Measurements from ENCODE around the gene RBM3.

RBM3 gene

DNA sequence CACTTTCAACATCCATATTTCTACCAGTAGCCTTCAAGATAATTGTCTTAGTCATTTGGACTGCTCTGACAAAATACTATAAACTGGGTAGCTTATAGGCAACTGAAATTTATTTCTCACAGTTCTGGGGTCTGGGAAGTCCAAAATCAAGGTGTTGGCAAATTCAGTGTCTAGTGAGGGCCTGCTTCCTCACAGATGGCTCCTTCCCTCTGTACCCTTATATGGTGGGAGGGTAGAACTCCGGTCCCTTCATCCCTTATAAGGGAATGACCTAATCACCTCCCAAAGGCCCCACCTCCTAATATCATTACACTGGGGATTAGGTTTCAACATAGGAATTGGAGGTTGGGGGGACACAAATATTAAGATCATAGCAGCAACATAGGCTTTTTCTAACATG is 42.1 kb upstream of the RBM3 start:
- Histone ChIP-seq H3K27ac (replicated peaks) (peak overlapping the region; percentile 53; the same call in 1 of the 2 replicates), H3K27me3 (ENCODE audit: insufficient read depth, poor library complexity, severe bottlenecking) (no peaks in the 10 kb centered on the region), H3K4me3 (replicated peaks; ENCODE audit: insufficient read depth, low read length) (no peak overlapping the region)
- no peak for DNase-seq (ENCODE audit: low read depth in 1 of 2, low spot score in 1 of 2)
- no peak for TF ChIP-seq CTCF (IDR thresholded peaks at IDR 0.05; ENCODE audit: insufficient read depth, low read length)
- TF ChIP-seq SPI1 (IDR thresholded peaks at IDR 0.05; ENCODE audit: borderline replicate concordance, low read depth), result no peak
- no peak for TF ChIP-seq GABPA (IDR thresholded peaks at IDR 0.05; ENCODE audit: low read depth)
- TF ChIP-seq POLR2AphosphoS5 (IDR thresholded peaks at IDR 0.05; ENCODE audit: low read depth), result no peak
- TF ChIP-seq, protein P1, sequence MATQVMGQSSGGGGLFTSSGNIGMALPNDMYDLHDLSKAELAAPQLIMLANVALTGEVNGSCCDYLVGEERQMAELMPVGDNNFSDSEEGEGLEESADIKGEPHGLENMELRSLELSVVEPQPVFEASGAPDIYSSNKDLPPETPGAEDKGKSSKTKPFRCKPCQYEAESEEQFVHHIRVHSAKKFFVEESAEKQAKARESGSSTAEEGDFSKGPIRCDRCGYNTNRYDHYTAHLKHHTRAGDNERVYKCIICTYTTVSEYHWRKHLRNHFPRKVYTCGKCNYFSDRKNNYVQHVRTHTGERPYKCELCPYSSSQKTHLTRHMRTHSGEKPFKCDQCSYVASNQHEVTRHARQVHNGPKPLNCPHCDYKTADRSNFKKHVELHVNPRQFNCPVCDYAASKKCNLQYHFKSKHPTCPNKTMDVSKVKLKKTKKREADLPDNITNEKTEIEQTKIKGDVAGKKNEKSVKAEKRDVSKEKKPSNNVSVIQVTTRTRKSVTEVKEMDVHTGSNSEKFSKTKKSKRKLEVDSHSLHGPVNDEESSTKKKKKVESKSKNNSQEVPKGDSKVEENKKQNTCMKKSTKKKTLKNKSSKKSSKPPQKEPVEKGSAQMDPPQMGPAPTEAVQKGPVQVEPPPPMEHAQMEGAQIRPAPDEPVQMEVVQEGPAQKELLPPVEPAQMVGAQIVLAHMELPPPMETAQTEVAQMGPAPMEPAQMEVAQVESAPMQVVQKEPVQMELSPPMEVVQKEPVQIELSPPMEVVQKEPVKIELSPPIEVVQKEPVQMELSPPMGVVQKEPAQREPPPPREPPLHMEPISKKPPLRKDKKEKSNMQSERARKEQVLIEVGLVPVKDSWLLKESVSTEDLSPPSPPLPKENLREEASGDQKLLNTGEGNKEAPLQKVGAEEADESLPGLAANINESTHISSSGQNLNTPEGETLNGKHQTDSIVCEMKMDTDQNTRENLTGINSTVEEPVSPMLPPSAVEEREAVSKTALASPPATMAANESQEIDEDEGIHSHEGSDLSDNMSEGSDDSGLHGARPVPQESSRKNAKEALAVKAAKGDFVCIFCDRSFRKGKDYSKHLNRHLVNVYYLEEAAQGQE (IDR thresholded peaks at IDR 0.05; ENCODE audit: insufficient replicate concordance, low read depth), result no peak

- H3K4me3 ChIP-seq (replicated peaks; ENCODE audit: insufficient read depth, low read length), result no peak overlapping the region
- DNase-seq (ENCODE audit: low read depth in 1 of 2, low spot score in 1 of 2), result no peak
- H3K27me3 ChIP-seq (ENCODE audit: insufficient read depth, poor library complexity, severe bottlenecking), result no peaks in the 10 kb centered on the region
- TF ChIP-seq SPI1 (IDR thresholded peaks at IDR 0.05; ENCODE audit: borderline replicate concordance, low read depth) (no peak), POLR2AphosphoS5 (IDR thresholded peaks at IDR 0.05; ENCODE audit: low read depth) (no peak), GABPA (IDR thresholded peaks at IDR 0.05; ENCODE audit: low read depth) (no peak), CTCF (IDR thresholded peaks at IDR 0.05; ENCODE audit: insufficient read depth, low read length) (no peak)
- TF ChIP-seq, protein P1 (IDR thresholded peaks at IDR 0.05; ENCODE audit: insufficient replicate concordance, low read depth), result no peak
- no peak overlapping the region for H3K27ac ChIP-seq (replicated peaks)
Measured at GRCh38 chrX:48533165-48533564, 41.1 kb upstream of the RBM3 start.

- no peak for DNase-seq (ENCODE audit: low read depth in 1 of 2, low spot score in 1 of 2)
- no peak overlapping the region for H3K4me3 ChIP-seq (replicated peaks; ENCODE audit: insufficient read depth, low read length)
- H3K27ac ChIP-seq (replicated peaks), result 0 out of 2 replicates have a peak overlapping the region, but pooled peaks have one; percentile 2
- no peaks in the 10 kb centered on the region for H3K27me3 ChIP-seq (ENCODE audit: insufficient read depth, poor library complexity, severe bottlenecking)
- TF ChIP-seq, protein P1 (IDR thresholded peaks at IDR 0.05; ENCODE audit: insufficient replicate concordance, low read depth), result no peak
- TF ChIP-seq GABPA (IDR thresholded peaks at IDR 0.05; ENCODE audit: low read depth), result no peak
- no peak for TF ChIP-seq POLR2AphosphoS5 (IDR thresholded peaks at IDR 0.05; ENCODE audit: low read depth)
Measured at GRCh38 chrX:48538641-48539344, 35.5 kb upstream of the RBM3 start.
